Measurements from ENCODE around the gene TCTN1. TPM values are rescaled to one million over a fixed set of nuclear protein-coding genes. Genes with fewer than 3 reads are reported as not detected.

TCTN1 gene
- total RNA-seq, 4 donors from 2014 or later, result 30.2 to 35.7 (median 31.4) TPM

DNA sequence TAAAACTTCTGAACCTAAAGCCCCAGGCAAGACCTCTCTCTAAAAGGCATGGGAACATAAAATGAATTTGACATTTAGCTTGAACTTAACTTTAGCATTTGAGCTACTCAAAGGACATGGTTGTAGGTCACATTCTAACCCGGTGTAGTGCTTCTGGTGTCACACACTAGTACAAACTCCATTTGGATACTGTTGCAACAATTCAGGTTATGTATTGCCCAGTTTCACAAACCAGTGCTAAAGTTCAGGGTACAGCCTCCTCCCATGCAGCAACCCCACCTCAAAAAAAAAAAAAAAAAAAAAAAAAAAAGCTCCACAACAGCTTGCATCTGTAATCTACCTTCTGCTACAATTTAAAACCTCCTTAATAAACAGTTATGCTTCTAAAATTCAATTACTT lies 38.6 kb upstream of the TCTN1 start:
- TF ChIP-seq, protein P1, sequence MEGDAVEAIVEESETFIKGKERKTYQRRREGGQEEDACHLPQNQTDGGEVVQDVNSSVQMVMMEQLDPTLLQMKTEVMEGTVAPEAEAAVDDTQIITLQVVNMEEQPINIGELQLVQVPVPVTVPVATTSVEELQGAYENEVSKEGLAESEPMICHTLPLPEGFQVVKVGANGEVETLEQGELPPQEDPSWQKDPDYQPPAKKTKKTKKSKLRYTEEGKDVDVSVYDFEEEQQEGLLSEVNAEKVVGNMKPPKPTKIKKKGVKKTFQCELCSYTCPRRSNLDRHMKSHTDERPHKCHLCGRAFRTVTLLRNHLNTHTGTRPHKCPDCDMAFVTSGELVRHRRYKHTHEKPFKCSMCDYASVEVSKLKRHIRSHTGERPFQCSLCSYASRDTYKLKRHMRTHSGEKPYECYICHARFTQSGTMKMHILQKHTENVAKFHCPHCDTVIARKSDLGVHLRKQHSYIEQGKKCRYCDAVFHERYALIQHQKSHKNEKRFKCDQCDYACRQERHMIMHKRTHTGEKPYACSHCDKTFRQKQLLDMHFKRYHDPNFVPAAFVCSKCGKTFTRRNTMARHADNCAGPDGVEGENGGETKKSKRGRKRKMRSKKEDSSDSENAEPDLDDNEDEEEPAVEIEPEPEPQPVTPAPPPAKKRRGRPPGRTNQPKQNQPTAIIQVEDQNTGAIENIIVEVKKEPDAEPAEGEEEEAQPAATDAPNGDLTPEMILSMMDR (IDR thresholded peaks at IDR 0.05; ENCODE audit: low read depth), result no peak

DNA sequence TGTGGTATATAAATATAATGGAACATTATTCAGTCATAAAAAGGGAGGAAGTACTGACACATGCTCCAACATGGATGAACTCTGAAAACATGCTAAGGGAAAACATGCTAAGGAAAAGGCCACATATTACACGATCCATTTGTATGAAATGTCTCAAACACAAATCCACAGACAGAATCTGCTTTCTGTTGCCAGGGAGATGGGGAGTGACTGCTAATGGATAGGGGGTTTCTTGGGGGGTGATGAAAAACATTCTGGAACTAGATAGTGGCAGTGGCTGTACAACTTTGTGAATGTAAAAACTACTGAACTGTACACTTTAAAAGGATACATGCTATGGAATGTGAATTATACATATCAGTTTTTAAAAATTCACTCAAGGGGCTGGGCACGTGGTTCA lies 37.4 kb upstream of the TCTN1 start:
- TF ChIP-seq, protein P1 (IDR thresholded peaks at IDR 0.05; ENCODE audit: low read depth), result no peak

DNA sequence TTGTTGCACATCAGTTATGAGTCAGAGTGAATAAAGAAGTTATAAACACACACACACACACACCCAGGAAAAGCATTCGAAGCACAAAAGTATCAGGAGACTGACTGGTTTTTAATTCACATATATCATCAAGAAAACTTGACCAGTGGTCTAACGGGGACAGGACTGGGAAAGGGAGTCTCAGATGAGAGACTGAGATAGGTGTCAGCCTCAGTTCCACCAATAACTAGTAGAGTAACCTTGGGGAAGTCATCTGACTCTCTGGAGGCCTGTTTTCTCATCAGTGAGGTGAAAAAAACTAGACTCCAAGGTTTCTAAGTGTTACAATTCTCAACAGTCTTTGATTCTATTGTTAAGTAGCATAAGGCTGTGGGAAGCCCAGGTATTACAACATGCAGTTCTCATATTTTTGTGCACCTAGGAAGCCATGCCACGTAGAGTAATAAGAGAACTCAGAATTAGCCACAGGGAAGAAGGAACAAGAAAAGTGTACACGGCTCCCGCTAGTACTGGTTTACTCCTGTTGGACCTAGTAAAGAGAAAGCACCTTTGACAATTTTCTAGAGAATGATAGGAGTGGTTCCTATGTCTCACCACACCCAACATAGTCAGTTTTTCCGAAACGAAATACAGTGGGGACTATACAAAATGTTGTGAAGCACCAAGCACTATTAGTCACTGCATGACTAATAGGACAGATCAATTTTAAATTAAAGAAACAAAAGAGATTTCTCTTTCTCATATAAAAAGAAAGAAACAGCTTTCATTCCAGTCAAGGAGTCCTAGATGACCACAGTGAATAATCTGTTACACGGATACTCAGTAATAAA lies 35.9 kb upstream of the TCTN1 start:
- TF ChIP-seq, protein P1 (IDR thresholded peaks at IDR 0.05; ENCODE audit: low read depth), result no peak

DNA sequence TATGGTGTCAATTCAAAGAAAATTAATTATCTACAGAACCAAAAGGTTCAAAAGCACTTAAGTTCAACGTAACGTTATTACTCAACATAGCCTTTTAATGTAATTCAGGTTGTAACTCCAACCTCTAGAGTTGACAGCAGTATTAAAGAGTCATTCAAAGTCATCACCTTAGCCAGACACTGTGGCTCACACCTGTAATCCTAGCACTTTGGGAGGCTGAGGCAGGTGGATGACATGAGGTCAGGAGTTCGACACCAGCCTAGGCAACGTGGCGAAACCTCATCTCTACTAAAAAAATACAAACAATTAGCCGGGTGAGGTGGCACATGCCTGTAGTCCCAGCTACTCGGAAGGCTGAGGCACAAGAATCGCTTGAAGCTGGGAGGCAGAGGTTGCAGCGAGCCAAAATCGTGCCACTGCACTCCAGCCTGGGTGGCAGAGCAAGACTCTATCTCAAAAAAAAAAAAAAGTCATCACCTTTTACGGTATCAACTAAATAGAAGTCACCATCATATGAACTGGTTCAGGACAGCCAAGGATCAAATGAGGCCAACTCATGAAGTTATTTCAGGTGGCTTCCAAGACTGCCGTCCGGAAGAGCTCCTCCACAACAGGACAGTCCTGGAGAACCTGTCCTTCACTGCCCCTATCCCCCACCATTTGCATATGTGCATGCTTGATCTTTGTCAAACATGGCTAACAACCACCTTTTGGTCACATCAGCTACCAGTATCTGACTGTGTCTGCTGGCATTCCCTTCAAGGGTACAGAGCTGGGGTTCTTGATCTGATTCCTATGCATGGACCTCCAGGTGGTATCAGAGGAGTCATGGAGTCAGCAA lies 35.0 kb upstream of the TCTN1 start:
- TF ChIP-seq, protein P1 (IDR thresholded peaks at IDR 0.05; ENCODE audit: low read depth), result no peak

DNA sequence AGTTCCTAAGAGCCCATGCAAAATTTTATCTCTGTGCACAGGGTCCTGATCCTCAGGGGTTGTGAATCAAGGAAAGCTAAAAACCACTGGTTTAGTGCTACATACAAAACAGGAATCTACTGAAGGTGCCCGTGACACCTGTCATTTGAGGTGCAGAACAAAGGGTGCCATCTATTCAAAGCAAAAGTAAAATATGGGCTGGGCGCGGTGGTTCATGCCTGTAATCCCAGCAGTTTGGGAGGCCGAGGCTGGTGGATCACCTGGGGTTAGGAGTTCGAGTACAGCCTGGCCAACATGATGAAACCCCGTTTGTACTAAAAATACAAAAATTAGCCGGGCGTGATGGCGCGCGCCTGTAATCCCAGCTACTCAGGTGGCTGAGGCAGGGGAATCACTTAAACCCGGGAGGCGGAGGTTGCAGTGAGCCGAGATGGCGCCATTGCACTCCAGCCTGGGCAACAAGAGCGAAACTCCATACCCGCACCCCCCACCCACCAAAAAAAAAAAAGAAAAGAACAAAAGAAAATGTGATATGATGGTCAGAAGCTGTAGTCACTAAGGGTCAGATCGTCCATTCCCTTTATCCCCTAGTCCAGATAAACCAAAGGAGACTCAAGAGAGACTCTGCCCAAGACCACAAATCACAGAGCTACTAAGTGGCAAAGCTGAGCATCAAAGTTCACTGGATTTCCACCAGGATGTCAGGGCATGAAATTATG lies 34.2 kb upstream of the TCTN1 start:
- TF ChIP-seq, protein P1 (IDR thresholded peaks at IDR 0.05; ENCODE audit: low read depth), result no peak

DNA sequence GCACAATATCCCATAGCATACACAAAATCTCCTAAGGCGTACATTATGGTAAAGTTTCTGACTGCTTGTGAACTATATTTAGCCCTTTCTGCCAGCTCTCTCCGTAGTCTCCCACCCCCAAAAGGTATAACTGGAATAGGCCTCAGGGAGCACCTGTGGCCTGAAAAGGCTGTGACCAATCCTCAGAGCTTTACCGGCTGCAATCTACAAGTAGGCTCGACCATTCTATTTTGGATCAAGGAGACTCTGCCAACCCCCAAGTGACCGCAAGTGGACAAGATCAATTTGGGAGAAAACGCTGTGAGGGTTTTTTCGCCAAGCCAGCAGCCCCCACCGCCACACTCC lies 32.0 kb upstream of the TCTN1 start:
- TF ChIP-seq, protein P1 (IDR thresholded peaks at IDR 0.05; ENCODE audit: low read depth), result no peak

Measured in subcutaneous adipose tissue (tissue), 4 donors.